HepG2 (cell line): Measurements from ENCODE around the gene MPC2. TPM values are rescaled to one million over a fixed set of nuclear protein-coding genes. Genes with fewer than 3 reads are reported as not detected.

Experiments
- CENPT ChIP-seq: sonication (generic); formaldehyde crosslinking; IDR thresholded peaks from 2 replicates; pipeline ENCODE4 v1.8.0; 2022; ENCODE audit warnings: low read depth, mild to moderate bottlenecking, moderate library complexity, missing genetic modification reagents
- DBP ChIP-seq: sonication (generic); formaldehyde crosslinking; IDR thresholded peaks from 2 replicates; pipeline ENCODE4 v1.4.0; 2020; ENCODE audit warnings: missing genetic modification reagents; ENCODE audit errors: not compliant biosample characterization
- ESRRA ChIP-seq: sonication (generic); formaldehyde crosslinking; IDR thresholded peaks from 2 replicates; pipeline ENCODE4 v1.5.1; 2020; ENCODE audit warnings: mild to moderate bottlenecking, low read depth, missing genetic modification reagents
- FIP1L1 ChIP-seq: fragments of 200-400 bp; formaldehyde crosslinking; IDR thresholded peaks from 2 replicates; pipeline ENCODE4 v1.6.1; 2018; ENCODE audit warnings: low read depth, mild to moderate bottlenecking, low read length, moderate library complexity, borderline replicate concordance; ENCODE audit not compliant: insufficient read depth
- KLF13 ChIP-seq: sonication (generic); formaldehyde crosslinking; IDR thresholded peaks from 2 replicates; pipeline ENCODE4 v1.4.0; 2020; ENCODE audit warnings: mild to moderate bottlenecking, missing genetic modification reagents
- KLF9 ChIP-seq: IDR thresholded peaks from 2 replicates; pipeline ENCODE4 v1.6.1; 2016; ENCODE audit warnings: low read depth
- MBD4 ChIP-seq: IDR thresholded peaks from 2 replicates; pipeline ENCODE4 v1.6.1; 2012; ENCODE audit warnings: low read length, inconsistent platforms, borderline replicate concordance
- MED1 ChIP-seq: sonication (generic); formaldehyde crosslinking; IDR thresholded peaks from 2 replicates; pipeline ENCODE4 v1.4.0; 2020; ENCODE audit warnings: missing genetic modification reagents
- MED8 ChIP-seq: sonication (generic); formaldehyde crosslinking; IDR thresholded peaks from 2 replicates; pipeline ENCODE4 v1.8.1; 2023; ENCODE audit warnings: mild to moderate bottlenecking, missing genetic modification reagents; ENCODE audit not compliant: insufficient replicate concordance
- PHB2 ChIP-seq: fragments of 450-650 bp; IDR thresholded peaks from 2 replicates; pipeline ENCODE4 v1.6.1; 2018; ENCODE audit not compliant: partially characterized antibody
- POLR2G ChIP-seq: fragments of 200-400 bp; formaldehyde crosslinking; IDR thresholded peaks from 2 replicates; pipeline ENCODE4 v1.6.1; 2018; ENCODE audit warnings: mild to moderate bottlenecking, low read depth, low read length, moderate library complexity
- SRSF4 ChIP-seq: fragments of 200-400 bp; formaldehyde crosslinking; IDR thresholded peaks from one replicate; pipeline ENCODE4 v1.6.1; 2018; ENCODE audit warnings: mild to moderate bottlenecking, low read depth, low read length, moderate library complexity; ENCODE audit not compliant: poor library complexity, severe bottlenecking
- UBTF ChIP-seq: sonication (generic); formaldehyde crosslinking; IDR thresholded peaks from 2 replicates; pipeline ENCODE4 v1.4.0; 2020; ENCODE audit warnings: mild to moderate bottlenecking, missing genetic modification reagents
- XRCC5 ChIP-seq: fragments of 200-400 bp; formaldehyde crosslinking; optimal IDR thresholded peaks from 2 replicates; pipeline ENCODE3; 2017; ENCODE audit warnings: mild to moderate bottlenecking, low read length
- YEATS4 ChIP-seq: sonication (generic); formaldehyde crosslinking; IDR thresholded peaks from 2 replicates; pipeline ENCODE4 v1.4.0; 2020; ENCODE audit warnings: missing genetic modification reagents, borderline replicate concordance
- ZBTB25 ChIP-seq: IDR thresholded peaks from 2 replicates; pipeline ENCODE4 v1.6.1; 2018; ENCODE audit warnings: missing genetic modification reagents
- ZNF329 ChIP-seq: sonication (generic); formaldehyde crosslinking; IDR thresholded peaks from 2 replicates; pipeline ENCODE4 v1.9.0; 2021; ENCODE audit warnings: low read depth, mild to moderate bottlenecking, missing genetic modification reagents
- ZNF576 ChIP-seq: sonication (generic); formaldehyde crosslinking; IDR thresholded peaks from 2 replicates; pipeline ENCODE4 v1.4.0; 2020; ENCODE audit warnings: mild to moderate bottlenecking, missing genetic modification reagents
- ZNF577 ChIP-seq: sonication (generic); formaldehyde crosslinking; IDR thresholded peaks from 2 replicates; pipeline ENCODE4 v1.4.0; 2020; ENCODE audit warnings: mild to moderate bottlenecking, low read depth, missing genetic modification reagents, borderline replicate concordance
- ZNF75D ChIP-seq: sonication (generic); formaldehyde crosslinking; IDR thresholded peaks from 2 replicates; pipeline ENCODE4 v1.8.1; 2023; ENCODE audit warnings: missing genetic modification reagents, mild to moderate bottlenecking, borderline replicate concordance
- ZNF781 ChIP-seq: sonication (generic); formaldehyde crosslinking; IDR thresholded peaks from 2 replicates; pipeline ENCODE4 v1.5.1; 2020; ENCODE audit warnings: borderline replicate concordance, mild to moderate bottlenecking, missing genetic modification reagents; ENCODE audit errors: not compliant biosample characterization
- polyA plus RNA-seq, 8 experiments: library from polyadenylated mRNA; depleted of rRNA in 3 of 8; stranded (reverse) in 7 of 8; unstranded in 1 of 8; fragments of >200 nt; fragmentation: Illumina TruSeq in 4 of 8; extraction: Trizol in 4 of 8; gene quantifications; 2 replicates each; pipeline versions ENCODE4 v1.2.1 to v1.2.3, GENCODE V29; 2011 to 2016; ENCODE audit warnings: low read depth in 4 of 8, missing spikeins in 1 of 8, mixed read lengths in 1 of 8; ENCODE audit not compliant: insufficient read depth in 1 of 8
- total RNA-seq, 5 experiments: library from RNA; depleted of rRNA; stranded (reverse); fragments of >200 nt; fragmentation: Illumina TruSeq; extraction: Trizol; gene quantifications; 2 replicates each; pipeline ENCODE4 v1.2.3, GENCODE V29; 2016; ENCODE audit warnings: low read depth in 1 of 5

The MPC2 gene
- total and polyA plus RNA-seq, 2 of the 13 experiments (the other 11 are each of a cell fraction or from before 2014, with no cell fraction given) = 38.8 to 136 TPM

GRCh38 chr1:167936068-167936929 lies 573 bp downstream of the MPC2 start, which contains the start of gene DCAF6 (continued):
- TF ChIP-seq DBP (CRISPR knock-in tag) (no peak), FIP1L1 (no peak), KLF9 (CRISPR knock-in tag) (no peak), CENPT (CRISPR knock-in tag) (no peak), ZBTB25 (CRISPR knock-in tag) (peak; percentile 4; the same call in 1 of the 2 replicates), ZNF576 (no peak), SRSF4 (no peak), UBTF (CRISPR knock-in tag) (peak; percentile 65), PHB2 (no peak), MED1 (no peak; the same call in none of the 2 replicates), ZNF329 (CRISPR knock-in tag) (peak; percentile 35; the same call in 1 of the 2 replicates), ZNF781 (CRISPR knock-in tag) (no peak), MED8 (CRISPR knock-in tag) (no peak), ESRRA (CRISPR knock-in tag) (no peak; the same call in 1 of the 2 replicates), KLF13 (CRISPR knock-in tag) (no peak), ZNF577 (no peak), YEATS4 (CRISPR knock-in tag) (peak; percentile 70), XRCC5 (no peak), ZNF75D (no peak), POLR2G (peak; percentile 82), MBD4 (no peak)
